Measurements from ENCODE around the gene CCDC61. TPM values are rescaled to one million over a fixed set of nuclear protein-coding genes. Genes with fewer than 3 reads are reported as not detected.

The CCDC61 gene
- total RNA-seq, 2 experiments from 2014 or later, result 4.9 to 6.6 TPM

DNA sequence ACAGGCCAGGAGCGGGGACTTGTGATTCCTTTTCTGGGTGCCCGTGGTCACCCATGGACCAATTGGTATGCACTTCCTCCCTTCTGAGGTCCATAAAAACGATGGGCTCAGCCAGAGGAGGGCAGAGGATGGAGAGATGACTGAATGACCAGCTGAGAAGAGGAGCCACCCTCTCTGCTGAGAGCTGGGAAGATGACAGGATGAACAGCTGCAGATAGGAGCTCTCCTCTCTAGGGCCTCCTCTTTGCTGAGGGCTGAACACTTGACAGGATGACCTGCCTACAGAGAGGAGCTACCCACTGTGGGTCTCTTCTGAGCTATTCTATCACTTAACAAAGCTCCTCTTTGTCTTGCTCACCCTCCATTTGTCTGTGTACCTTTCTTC is 41.5 kb downstream of the CCDC61 start:
- no peaks in the 10 kb centered on the region for H3K9me3 Mint-ChIP-seq
- POLR2A ChIA-PET, result no interaction called here
- ATAC-seq (ENCODE audit: poor library complexity) (no peak), DNase-seq (no peak)
- no peak for TF ChIP-seq CTCF (IDR thresholded peaks at IDR 0.05)
- H3K36me3 Mint-ChIP-seq (ENCODE audit: low read depth), result no peaks in the 10 kb centered on the region
- Histone ChIP-seq H3K4me1 (ENCODE audit: insufficient read depth, low read length) (no peaks in the 10 kb centered on the region), H3K4me3 (ENCODE audit: low read length) (no peak overlapping the region), H3K36me3 (ENCODE audit: insufficient read depth, low read length) (no peaks in the 10 kb centered on the region), H3K9me3 (ENCODE audit: control insufficient read depth in 1 of 2, insufficient read depth in 1 of 2, low read length in 2 of 2) (peaks cover 0 to 23% of the 10 kb centered on the region in 2 experiments), H3K27me3 (ENCODE audit: control insufficient read depth in 1 of 2, insufficient read depth in 2 of 2, low read length in 2 of 2) (peaks cover 10 to 18% of the 10 kb centered on the region in 2 experiments), H3K27ac (ENCODE audit: low read depth in 1 of 2, low read length in 2 of 2) (no peak overlapping the region)
- H3K4me1 Mint-ChIP-seq (ENCODE audit: low read depth), result no peaks in the 10 kb centered on the region
- no peak overlapping the region for H3K4me3 Mint-ChIP-seq
- H3K27me3 Mint-ChIP-seq, result peaks cover 34% of the 10 kb centered on the region
- CTCF ChIA-PET, result no interaction called here
- intact Hi-C loops (cut with DNase I, micrococcal nuclease), result no loop called here
- H3K27ac Mint-ChIP-seq, result no peak overlapping the region

- ChIA-PET POLR2A (no interaction called here), CTCF (no interaction called here)
- H3K9me3 Mint-ChIP-seq, result no peaks in the 10 kb centered on the region
- H3K36me3 ChIP-seq (ENCODE audit: insufficient read depth, low read length), result no peaks in the 10 kb centered on the region
- H3K4me1 ChIP-seq (ENCODE audit: insufficient read depth, low read length), result no peaks in the 10 kb centered on the region
- H3K36me3 Mint-ChIP-seq (ENCODE audit: low read depth), result no peaks in the 10 kb centered on the region
- H3K27me3 ChIP-seq (ENCODE audit: control insufficient read depth in 1 of 2, insufficient read depth in 2 of 2, low read length in 2 of 2), result peaks cover 27 to 35% of the 10 kb centered on the region in 2 experiments
- no peak for ATAC-seq (ENCODE audit: poor library complexity)
- no peak for TF ChIP-seq CTCF (IDR thresholded peaks at IDR 0.05)
- H3K4me3 Mint-ChIP-seq, result no peak overlapping the region
- intact Hi-C loops (cut with DNase I, micrococcal nuclease), result loop anchor here in 1 of 2 experiments (10.0 kb wide), 1 partner anchor 135 kb away; no protein-coding TSS in a partner anchor
- no peak for DNase-seq
- no peak overlapping the region for H3K27ac Mint-ChIP-seq
- H3K27ac ChIP-seq (ENCODE audit: low read depth in 1 of 2, low read length in 2 of 2), result no peak overlapping the region
- H3K4me1 Mint-ChIP-seq (ENCODE audit: low read depth), result no peaks in the 10 kb centered on the region
- peaks cover 11 to 16% of the 10 kb centered on the region in 2 experiments for H3K9me3 ChIP-seq (ENCODE audit: control insufficient read depth in 1 of 2, insufficient read depth in 1 of 2, low read length in 2 of 2)
- H3K27me3 Mint-ChIP-seq, result peaks cover 54% of the 10 kb centered on the region
- H3K4me3 ChIP-seq (ENCODE audit: low read length), result no peak overlapping the region
Measured at GRCh38 chr19:46040125-46040524, 44.9 kb downstream of the CCDC61 start.

DNA sequence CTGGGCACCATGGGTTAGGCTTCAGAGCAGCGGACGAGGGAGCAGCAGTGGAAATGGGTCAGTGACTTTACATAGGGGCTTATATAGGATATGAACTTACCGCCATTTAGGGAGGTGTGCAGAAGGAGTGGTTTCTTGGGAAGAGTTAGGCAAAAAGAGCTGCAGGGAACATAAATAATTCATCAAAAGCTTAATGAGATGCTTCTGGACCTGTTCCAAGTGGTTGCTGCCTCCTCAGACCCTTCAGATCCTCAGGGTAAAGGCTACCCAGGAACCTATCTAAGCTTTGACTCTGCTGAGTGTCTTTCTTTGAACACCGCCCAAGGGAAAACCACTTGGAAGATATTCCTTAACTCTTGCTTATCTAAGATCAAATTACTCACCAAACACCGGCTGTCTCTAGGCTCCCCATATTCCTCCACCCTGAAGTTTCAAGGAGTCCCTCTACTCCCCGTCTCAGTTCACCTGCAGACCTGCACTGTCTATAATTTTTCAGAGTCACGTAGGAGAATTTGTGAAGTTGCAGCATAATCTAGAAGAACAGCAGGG is 45.8 kb downstream of the CCDC61 start, which contains the start of gene IGFL4:
Gene IGFL4, minus strand, starts transcription at position 51 of the 549 bp plus-strand sequence. Its CDS starts 40 bp downstream, at position 11.
- no peak within 1 kb of the TSS for H3K27ac Mint-ChIP-seq
- Histone ChIP-seq H3K27me3 (ENCODE audit: control insufficient read depth in 1 of 2, insufficient read depth in 2 of 2, low read length in 2 of 2) (peaks cover 27 to 35% of the 10 kb centered on the region in 2 experiments), H3K27ac (ENCODE audit: low read depth in 1 of 2, low read length in 2 of 2) (no peak within 1 kb of the TSS)

More for the DNA sequence above, 45.8 kb downstream of the CCDC61 start, which contains the start of gene IGFL4:
- POLR2A ChIA-PET, result no interaction called here
- Mint-ChIP-seq H3K27me3 (peaks cover 58% of the 10 kb centered on the region), H3K4me3 (no peak within 1 kb of the TSS), H3K36me3 (ENCODE audit: low read depth) (no peaks in the 10 kb centered on the region), H3K4me1 (ENCODE audit: low read depth) (no peaks in the 10 kb centered on the region), H3K9me3 (no peaks in the 10 kb centered on the region)
- Histone ChIP-seq H3K4me1 (ENCODE audit: insufficient read depth, low read length) (no peaks in the 10 kb centered on the region), H3K4me3 (ENCODE audit: low read length) (no peak within 1 kb of the TSS), H3K36me3 (ENCODE audit: insufficient read depth, low read length) (no peaks in the 10 kb centered on the region), H3K9me3 (ENCODE audit: control insufficient read depth in 1 of 2, insufficient read depth in 1 of 2, low read length in 2 of 2) (peaks cover 11 to 12% of the 10 kb centered on the region in 2 experiments)
- CTCF ChIA-PET, result interaction anchor here (0.5 to 0.7 kb wide), 2 partner anchors 12 to 1355 kb away, joined by 3 read pairs; no protein-coding TSS in a partner anchor
- no peak for TF ChIP-seq CTCF (IDR thresholded peaks at IDR 0.05)
- intact Hi-C loops (cut with DNase I, micrococcal nuclease), result loop anchor here in 1 of 2 experiments (10.0 kb wide), 1 partner anchor 134 kb away; no protein-coding TSS in a partner anchor
- DNase-seq, result no peak
- ATAC-seq (ENCODE audit: poor library complexity), result no peak
